Trophoblast cell (in vitro differentiated cells and primary cell): Measurements from ENCODE around the gene ABCF2.

Experiments used
- DNase-seq, 2 donors: peaks; one replicate each; pipeline ENCODE4 v3.0.0-alpha.2; 2016
- H2AFZ ChIP-seq: 2 replicates; pipeline ENCODE4 v1.6.1; 2013; ENCODE audit warnings: low read length, moderate library complexity, mild to moderate bottlenecking; ENCODE audit not compliant: insufficient read depth, poor library complexity
- H2AK5ac ChIP-seq: 2 replicates; pipeline ENCODE4 v1.6.1; 2013; ENCODE audit warnings: mild to moderate bottlenecking, low read length
- H2BK120ac ChIP-seq: 2 replicates; pipeline ENCODE4 v1.6.1; 2013; ENCODE audit warnings: low read length, mild to moderate bottlenecking, moderate library complexity; ENCODE audit not compliant: insufficient read depth, poor library complexity
- H2BK12ac ChIP-seq: 2 replicates; pipeline ENCODE4 v1.6.1; 2013; ENCODE audit warnings: mild to moderate bottlenecking, low read length, moderate library complexity
- H2BK5ac ChIP-seq: 2 replicates; pipeline ENCODE4 v1.6.1; 2013; ENCODE audit warnings: low read length, low read depth, moderate library complexity, mild to moderate bottlenecking; ENCODE audit not compliant: poor library complexity
- H3K14ac ChIP-seq: 2 replicates; pipeline ENCODE4 v1.6.1; 2013; ENCODE audit warnings: mild to moderate bottlenecking, low read length
- H3K18ac ChIP-seq: 2 replicates; pipeline ENCODE4 v1.6.1; 2013; ENCODE audit warnings: mild to moderate bottlenecking, low read length
- H3K23ac ChIP-seq: 2 replicates; pipeline ENCODE4 v1.6.1; 2013; ENCODE audit warnings: low read length
- H3K27ac ChIP-seq: 2 replicates; pipeline ENCODE4 v1.5.1; 2013; ENCODE audit warnings: low read depth, mild to moderate bottlenecking, inconsistent platforms, low read length, moderate library complexity
- H3K27me3 ChIP-seq: 2 replicates; pipeline ENCODE4 v1.6.1; 2013; ENCODE audit warnings: inconsistent platforms, mild to moderate bottlenecking, low read length, moderate library complexity; ENCODE audit not compliant: insufficient read depth
- H3K36me3 ChIP-seq, 2 experiments: 1 replicate in 1 of 2; 2 replicates in 1 of 2; pipeline ENCODE4 v1.6.1; 2013; ENCODE audit warnings: low read length in 2 of 2, mild to moderate bottlenecking in 2 of 2, moderate library complexity in 1 of 2; ENCODE audit not compliant: insufficient read depth in 2 of 2, control insufficient read depth in 1 of 2
- H3K4ac ChIP-seq: 2 replicates; pipeline ENCODE4 v1.6.1; 2013; ENCODE audit warnings: low read depth, mild to moderate bottlenecking, low read length, moderate library complexity
- H3K4me1 ChIP-seq, 2 experiments: 1 replicate in 1 of 2; 2 replicates in 1 of 2; pipeline ENCODE4 v1.6.1; 2013; ENCODE audit warnings: low read length in 2 of 2, mild to moderate bottlenecking in 2 of 2, moderate library complexity in 1 of 2; ENCODE audit not compliant: insufficient read depth in 2 of 2, control insufficient read depth in 1 of 2
- H3K4me2 ChIP-seq: 2 replicates; pipeline ENCODE4 v1.6.1; 2013; ENCODE audit warnings: inconsistent platforms, mild to moderate bottlenecking, low read length, moderate library complexity
- H3K4me3 ChIP-seq: 2 replicates; pipeline ENCODE4 v1.5.1; 2013; ENCODE audit warnings: mild to moderate bottlenecking, low read depth, low read length, inconsistent platforms
- H3K79me1 ChIP-seq: one replicate; pipeline ENCODE4 v1.6.1; 2013; ENCODE audit warnings: low read length
- H3K79me2 ChIP-seq: 2 replicates; pipeline ENCODE4 v1.6.1; 2013; ENCODE audit warnings: low read length, mild to moderate bottlenecking; ENCODE audit not compliant: control insufficient read depth, insufficient read depth, poor library complexity
- H3K9ac ChIP-seq: 2 replicates; pipeline ENCODE4 v1.6.1; 2013; ENCODE audit warnings: mild to moderate bottlenecking, low read length
- H3K9me3 ChIP-seq: 2 replicates; pipeline ENCODE4 v1.6.1; 2013; ENCODE audit warnings: low read depth, mild to moderate bottlenecking, control low read depth, inconsistent platforms, low read length; ENCODE audit not compliant: insufficient read depth
- H4K12ac ChIP-seq: 2 replicates; pipeline ENCODE4 v1.6.1; 2013; ENCODE audit warnings: low read depth, mild to moderate bottlenecking, low read length, moderate library complexity
- H4K8ac ChIP-seq: 2 replicates; pipeline ENCODE4 v1.6.1; 2013; ENCODE audit warnings: low read depth, mild to moderate bottlenecking, low read length, moderate library complexity
- H4K91ac ChIP-seq: one replicate; pipeline ENCODE4 v1.6.1; 2013; ENCODE audit warnings: low read depth, mild to moderate bottlenecking, low read length, moderate library complexity
- WGBS: extraction: QIAGEN DNeasy Blood & Tissue Kit; methylation state at CpG from one replicate; pipeline ENCODE4 v1.1.7; 2013; ENCODE audit warnings: missing lambda C conversion rate; ENCODE audit not compliant: insufficient read length, insufficient coverage; ENCODE audit errors: extremely low coverage; 5-methylcytosine and 5-hydroxymethylcytosine counted together

Gene ABCF2

GRCh38 chr7:151195616-151196450 lies 31.2 kb downstream of the ABCF2 start:
- Histone ChIP-seq H4K12ac (no peak overlapping the region), H3K4me2 (no peak overlapping the region), H2BK120ac (no peak overlapping the region), H3K79me2 (no peaks in the 10 kb centered on the region), H3K9me3 (peaks cover 3% of the 10 kb centered on the region), H4K8ac (no peak overlapping the region), H3K4ac (no peak overlapping the region), H3K4me3 (no peak overlapping the region), H3K27ac (no peak overlapping the region), H3K14ac (no peak overlapping the region), H3K18ac (no peak overlapping the region), H3K36me3 (no peaks in the 10 kb centered on the region), H3K9ac (no peak overlapping the region), H2AFZ (no peak overlapping the region), H3K79me1 (no peaks in the 10 kb centered on the region), H3K23ac (no peak overlapping the region), H4K91ac (no peak overlapping the region), H2BK12ac (no peak overlapping the region), H2AK5ac (no peak overlapping the region), H3K27me3 (no peaks in the 10 kb centered on the region), H2BK5ac (no peak overlapping the region), H3K4me1 (peaks cover 4 to 7% of the 10 kb centered on the region in 2 experiments)
- WGBS, result no CpG with 5 or more reads among the region's 19 CpGs
- no peak for DNase-seq

GRCh38 chr7:151194188-151194587 lies 32.8 kb downstream of the ABCF2 start:
- no peaks in the 10 kb centered on the region for H3K36me3 ChIP-seq
- no peak overlapping the region for H4K8ac ChIP-seq
- no peak overlapping the region for H3K4me3 ChIP-seq
- no peak overlapping the region for H3K18ac ChIP-seq
- H3K23ac ChIP-seq, result no peak overlapping the region
- no peak overlapping the region for H3K14ac ChIP-seq
- WGBS, result no CpG with 5 or more reads among the region's 7 CpGs
- H2BK120ac ChIP-seq, result no peak overlapping the region
- no peak overlapping the region for H2AK5ac ChIP-seq
- peaks cover 3% of the 10 kb centered on the region for H3K9me3 ChIP-seq
- H3K4me1 ChIP-seq, result no peaks in the 10 kb centered on the region
- no peak overlapping the region for H2BK5ac ChIP-seq
- no peak overlapping the region for H3K4me2 ChIP-seq
- no peaks in the 10 kb centered on the region for H3K27me3 ChIP-seq
- no peak for DNase-seq
- no peaks in the 10 kb centered on the region for H3K79me2 ChIP-seq
- no peak overlapping the region for H2AFZ ChIP-seq
- H3K79me1 ChIP-seq, result no peaks in the 10 kb centered on the region
- H2BK12ac ChIP-seq, result no peak overlapping the region
- H4K12ac ChIP-seq, result no peak overlapping the region
- H3K9ac ChIP-seq, result no peak overlapping the region
- no peak overlapping the region for H3K27ac ChIP-seq
- no peak overlapping the region for H4K91ac ChIP-seq
- no peak overlapping the region for H3K4ac ChIP-seq

GRCh38 chr7:151193203-151193978 lies 33.6 kb downstream of the ABCF2 start:
- Histone ChIP-seq H3K4me2 (no peak overlapping the region), H3K79me2 (no peaks in the 10 kb centered on the region), H3K18ac (no peak overlapping the region), H4K12ac (no peak overlapping the region), H3K9ac (no peak overlapping the region), H2BK5ac (no peak overlapping the region), H3K23ac (no peak overlapping the region), H3K27ac (no peak overlapping the region), H2BK120ac (no peak overlapping the region), H3K36me3 (no peaks in the 10 kb centered on the region), H3K4ac (no peak overlapping the region), H2AFZ (no peak overlapping the region), H3K9me3 (peaks cover 1% of the 10 kb centered on the region), H3K27me3 (no peaks in the 10 kb centered on the region), H2BK12ac (no peak overlapping the region), H3K4me3 (no peak overlapping the region), H3K14ac (no peak overlapping the region), H4K91ac (no peak overlapping the region), H3K79me1 (no peaks in the 10 kb centered on the region), H2AK5ac (no peak overlapping the region), H4K8ac (no peak overlapping the region), H3K4me1 (no peaks in the 10 kb centered on the region)
- DNase-seq, result no peak
- no CpG with 5 or more reads among the region's 14 CpGs for WGBS

- H4K91ac ChIP-seq, result no peak overlapping the region
- no peak overlapping the region for H2AK5ac ChIP-seq
- no peaks in the 10 kb centered on the region for H3K79me1 ChIP-seq
- H2AFZ ChIP-seq, result no peak overlapping the region
- H3K27ac ChIP-seq, result no peak overlapping the region
- H3K18ac ChIP-seq, result no peak overlapping the region
- no peak for DNase-seq
- H3K14ac ChIP-seq, result no peak overlapping the region
- H3K79me2 ChIP-seq, result no peaks in the 10 kb centered on the region
- no peaks in the 10 kb centered on the region for H3K27me3 ChIP-seq
- H3K4me3 ChIP-seq, result no peak overlapping the region
- WGBS, result no CpG with 5 or more reads among the region's 23 CpGs
- no peak overlapping the region for H3K23ac ChIP-seq
- H2BK12ac ChIP-seq, result no peak overlapping the region
- no peak overlapping the region for H3K4ac ChIP-seq
- H3K36me3 ChIP-seq, result no peaks in the 10 kb centered on the region
- H3K9me3 ChIP-seq, result no peaks in the 10 kb centered on the region
- no peak overlapping the region for H2BK5ac ChIP-seq
- no peaks in the 10 kb centered on the region for H3K4me1 ChIP-seq
- H3K4me2 ChIP-seq, result no peak overlapping the region
- no peak overlapping the region for H2BK120ac ChIP-seq
- no peak overlapping the region for H3K9ac ChIP-seq
- no peak overlapping the region for H4K8ac ChIP-seq
- no peak overlapping the region for H4K12ac ChIP-seq
Observed at GRCh38 chr7:151192002-151192539, 34.9 kb downstream of the ABCF2 start.
